Measurements from ENCODE around the gene ZNF618.

DNA sequence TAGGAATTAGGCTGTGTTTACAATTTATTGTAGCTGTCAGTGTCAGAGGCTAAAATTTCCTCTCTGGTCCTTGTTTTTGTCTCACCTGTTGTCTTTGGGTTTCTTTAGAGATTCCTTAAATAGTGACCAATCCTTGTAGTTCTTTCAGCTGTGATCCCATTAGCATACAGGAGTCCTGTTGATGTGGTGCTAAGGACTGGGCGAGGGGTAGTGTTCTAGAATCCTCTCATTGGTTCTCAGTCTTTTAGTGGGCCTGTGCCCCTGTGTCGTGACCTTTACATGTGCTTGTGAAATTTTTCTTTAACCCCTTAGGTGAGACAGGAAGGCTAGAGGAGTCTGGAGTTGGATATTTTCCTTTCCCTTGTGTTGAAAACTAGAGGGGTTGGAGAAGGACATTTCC is 51.2 kb downstream of the ZNF618 start:
- TF ChIP-seq, protein P1, sequence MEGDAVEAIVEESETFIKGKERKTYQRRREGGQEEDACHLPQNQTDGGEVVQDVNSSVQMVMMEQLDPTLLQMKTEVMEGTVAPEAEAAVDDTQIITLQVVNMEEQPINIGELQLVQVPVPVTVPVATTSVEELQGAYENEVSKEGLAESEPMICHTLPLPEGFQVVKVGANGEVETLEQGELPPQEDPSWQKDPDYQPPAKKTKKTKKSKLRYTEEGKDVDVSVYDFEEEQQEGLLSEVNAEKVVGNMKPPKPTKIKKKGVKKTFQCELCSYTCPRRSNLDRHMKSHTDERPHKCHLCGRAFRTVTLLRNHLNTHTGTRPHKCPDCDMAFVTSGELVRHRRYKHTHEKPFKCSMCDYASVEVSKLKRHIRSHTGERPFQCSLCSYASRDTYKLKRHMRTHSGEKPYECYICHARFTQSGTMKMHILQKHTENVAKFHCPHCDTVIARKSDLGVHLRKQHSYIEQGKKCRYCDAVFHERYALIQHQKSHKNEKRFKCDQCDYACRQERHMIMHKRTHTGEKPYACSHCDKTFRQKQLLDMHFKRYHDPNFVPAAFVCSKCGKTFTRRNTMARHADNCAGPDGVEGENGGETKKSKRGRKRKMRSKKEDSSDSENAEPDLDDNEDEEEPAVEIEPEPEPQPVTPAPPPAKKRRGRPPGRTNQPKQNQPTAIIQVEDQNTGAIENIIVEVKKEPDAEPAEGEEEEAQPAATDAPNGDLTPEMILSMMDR (IDR thresholded peaks at IDR 0.05): no peak
- no peak for TF ChIP-seq POLR2A (IDR thresholded peaks at IDR 0.05)

Measured in esophagus squamous epithelium (tissue), 4 donors.